Ovary (tissue), 9 donors: Measurements from ENCODE around the gene PPP2R5A. TPM values are rescaled to one million over a fixed set of nuclear protein-coding genes. Genes with fewer than 3 reads are reported as not detected.

ENCODE experiments used
- DNase-seq, 5 donors: peaks; one replicate each; pipeline ENCODE4 v3.0.0-alpha.2; 2019 to 2020
- H3K27ac ChIP-seq, 2 donors: fragments of 200-600 bp; one replicate each; pipeline versions ENCODE4 v1.5.1 to v1.8.0; 2019 to 2022
- H3K27me3 ChIP-seq: fragments of 200-600 bp; one replicate; pipeline ENCODE4 v1.8.0; 2022
- H3K36me3 ChIP-seq: fragments of 200-600 bp; sonication (generic); one replicate; pipeline ENCODE4 v1.5.1; 2019
- H3K4me1 ChIP-seq: one replicate; pipeline ENCODE4 v1.8.1; 2013; ENCODE audit warnings: mild to moderate bottlenecking, moderate library complexity; ENCODE audit not compliant: insufficient read depth
- H3K4me3 ChIP-seq: fragments of 200-600 bp; sonication (generic); one replicate; pipeline ENCODE4 v1.5.1; 2017
- H3K9me3 ChIP-seq, 2 donors: fragments of 200-600 bp in 1 of 2; sonication (generic) in 1 of 2; one replicate each; pipeline versions ENCODE4 v1.5.1 to v1.8.1; 2013 to 2019; ENCODE audit warnings: mild to moderate bottlenecking in 1 of 2, moderate library complexity in 1 of 2
- CTCF ChIP-seq, 3 donors: fragments of 450-650 bp in 2 of 3; fragments of 200-600 bp in 1 of 3; IDR thresholded peaks; one replicate each; pipeline versions ENCODE4 v1.5.1 to v1.8.0; 2016 to 2022; ENCODE audit warnings: antibody characterized with exemption in 3 of 3, mild to moderate bottlenecking in 1 of 3
- EP300 ChIP-seq: sonication (generic); formaldehyde crosslinking; IDR thresholded peaks from one replicate; pipeline ENCODE4 v1.6.1; 2017; ENCODE audit warnings: antibody characterized with exemption
- POLR2A ChIP-seq: fragments of 450-650 bp; IDR thresholded peaks from one replicate; pipeline ENCODE4 v1.6.1; 2017; ENCODE audit warnings: antibody characterized with exemption, mild to moderate bottlenecking, moderate library complexity
- WGBS, 3 donors: extraction: QIAGEN DNeasy Blood & Tissue Kit in 1 of 3; methylation state at CpG; one replicate each; pipeline versions ENCODE4 v1.1.5 to v1.1.7; 2013 to 2017; 5-methylcytosine and 5-hydroxymethylcytosine counted together
- intact Hi-C, 4 donors: fragments of 100-400 bp; cut with DNase I; formaldehyde crosslinking; loops; one replicate each; pipeline versions ENCODE4 v1.11.0 to v1.15.1; 2022 to 2023
- polyA plus RNA-seq, 2 donors: library from polyadenylated mRNA; stranded (reverse); fragments of 200-250 nt in 1 of 2; fragments of 350-450 nt in 1 of 2; fragmentation: Illumina TruSeq in 1 of 2; extraction: RNeasy Lipid Tissue Mini Kit (QIAGEN cat#74804) in 1 of 2; gene quantifications; one replicate each; pipeline ENCODE4 v1.2.3, GENCODE V29; 2013 to 2014
- total RNA-seq, 7 donors: library from RNA; depleted of rRNA in 2 of 7; stranded (reverse); fragments of >200 nt in 2 of 7; fragmentation: NEBNext Ultra II Directional in 3 of 7; extraction: Animal tissue kit (Norgen Biotek cat#: 25700) in 3 of 7; gene quantifications; one replicate each; pipeline versions ENCODE4 v1.1.0 to v1.2.4, GENCODE V29; 2016 to 2023
- donor health status: DM: no; HTN: no; CAD: no; lungs with moderate emphysema.
- donor health status: DM: no; HTN: no; CAD: no.
- donor health status: Bipolar disorder and iron deficiency.
- donor health status: DM: yes; HTN: yes; CAD: no.
- donor health status: DM: no; HTN: no; CAD: no.
- donor health status: DM: yes; HTN: yes; CAD: no.

PPP2R5A gene
- total and polyA plus RNA-seq, 9 donors, result 16.6 to 34.3 (median 19.0) TPM

GRCh38 chr1:212238552-212238951 lies 46.7 kb upstream of the PPP2R5A start:
- no peak for DNase-seq
- intact Hi-C loops, result no loop called here
- no peaks in the 10 kb centered on the region for H3K4me1 ChIP-seq

GRCh38 chr1:212241501-212241900 lies 43.7 kb upstream of the PPP2R5A start:
- 75 to 83% (median 80%) methylated on average over 2 of the region's 2 CpGs for WGBS, 3 donors
- H3K4me1 ChIP-seq, result no peaks in the 10 kb centered on the region

More at GRCh38 chr1:212238552-212238951, 46.7 kb upstream of the PPP2R5A start:
- H3K9me3 ChIP-seq, result no peaks in the 10 kb centered on the region
- TF ChIP-seq EP300, result no peak
- TF ChIP-seq POLR2A, result no peak
- no peak for TF ChIP-seq CTCF (IDR thresholded peaks at IDR 0.05)
- no peaks in the 10 kb centered on the region for H3K27me3 ChIP-seq
- no peak overlapping the region for H3K27ac ChIP-seq
- no peak overlapping the region for H3K4me3 ChIP-seq
- 58 to 71% (median 63%) methylated on average over 4 of the region's 4 CpGs for WGBS, 3 donors
- no peaks in the 10 kb centered on the region for H3K36me3 ChIP-seq

GRCh38 chr1:212241957-212242287 lies 43.3 kb upstream of the PPP2R5A start:
- H3K27me3 ChIP-seq, result no peaks in the 10 kb centered on the region
- no peak overlapping the region for H3K27ac ChIP-seq
- H3K36me3 ChIP-seq, result no peaks in the 10 kb centered on the region
- TF ChIP-seq EP300 (no peak), POLR2A (no peak), CTCF (IDR thresholded peaks at IDR 0.05) (no peak)
- no peak for DNase-seq
- no peaks in the 10 kb centered on the region for H3K9me3 ChIP-seq
- WGBS, 3 donors, result 70 to 89% (median 75%) methylated on average over 4 of the region's 4 CpGs
- no peaks in the 10 kb centered on the region for H3K4me1 ChIP-seq
- intact Hi-C loops, result no loop called here
- H3K4me3 ChIP-seq, result no peak overlapping the region

More at GRCh38 chr1:212241501-212241900, 43.7 kb upstream of the PPP2R5A start:
- Histone ChIP-seq H3K36me3 (no peaks in the 10 kb centered on the region), H3K27me3 (no peaks in the 10 kb centered on the region), H3K27ac (no peak overlapping the region), H3K9me3 (no peaks in the 10 kb centered on the region), H3K4me3 (no peak overlapping the region)
- intact Hi-C loops, result no loop called here
- TF ChIP-seq CTCF (IDR thresholded peaks at IDR 0.05) (no peak), EP300 (no peak), POLR2A (no peak)
- DNase-seq, result no peak

- Histone ChIP-seq H3K4me1 (no peaks in the 10 kb centered on the region), H3K4me3 (no peak overlapping the region), H3K9me3 (no peaks in the 10 kb centered on the region), H3K36me3 (no peaks in the 10 kb centered on the region), H3K27me3 (no peaks in the 10 kb centered on the region), H3K27ac (no peak overlapping the region)
- TF ChIP-seq CTCF (IDR thresholded peaks at IDR 0.05) (no peak), EP300 (no peak), POLR2A (no peak)
- intact Hi-C loops, result no loop called here
- WGBS, 3 donors, result 52 to 66% (median 60%) methylated on average over 11 of the region's 11 CpGs
- DNase-seq, result no peak
Observed at GRCh38 chr1:212242288-212242984, 42.8 kb upstream of the PPP2R5A start.
